ENCODE results near the gene KAT8. TPM values are rescaled to one million over a fixed set of nuclear protein-coding genes. Genes with fewer than 3 reads are reported as not detected.
"Not testable (repeated sequence)": the region's sequence is repeated elsewhere in the genome, so short reads cannot be mapped to it uniquely, and the experiment has no call there.

KAT8 gene
- total RNA-seq, 4 donors from 2014 or later, result 90.0 to 121 (median 113) TPM

DNA sequence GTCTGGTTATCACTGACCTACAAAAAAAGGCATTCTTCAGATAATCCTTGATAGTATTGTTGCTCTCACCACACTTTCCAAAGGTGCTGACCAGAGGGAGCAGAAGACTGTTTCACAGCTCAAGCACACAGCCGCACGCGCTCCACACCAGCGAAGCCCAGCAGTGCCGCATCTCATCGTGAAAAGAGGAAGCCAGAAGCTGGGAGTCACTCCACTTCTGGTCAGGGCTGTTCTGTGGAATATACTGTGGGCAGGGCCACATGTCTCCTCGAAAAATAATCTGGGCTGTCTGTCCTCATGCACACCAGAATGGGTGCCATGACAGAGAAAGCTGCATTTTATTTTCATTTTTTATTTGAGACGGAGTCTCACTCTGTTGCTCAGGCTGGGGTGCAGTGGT, 39.7 kb downstream of the KAT8 start:
- Histone ChIP-seq H3K4me1 (no peaks in the 10 kb centered on the region), H3K36me3 (no peaks in the 10 kb centered on the region), H3K9me3 (no peaks in the 10 kb centered on the region), H3K27ac (no peak overlapping the region), H3K4me3 (replicated peaks in 1 of 3) (no peak overlapping the region), H3K27me3 (no peaks in the 10 kb centered on the region)
- WGBS, 2 donors, result 37 to 39% methylated on average over 8 of the region's 8 CpGs
- TF ChIP-seq CTCF (IDR thresholded peaks at IDR 0.05) (no peak), POLR2A (IDR thresholded peaks at IDR 0.05) (no peak)
- intact Hi-C loops (cut with DNase I), result no loop called here
- DNase-seq, result no peak

DNA sequence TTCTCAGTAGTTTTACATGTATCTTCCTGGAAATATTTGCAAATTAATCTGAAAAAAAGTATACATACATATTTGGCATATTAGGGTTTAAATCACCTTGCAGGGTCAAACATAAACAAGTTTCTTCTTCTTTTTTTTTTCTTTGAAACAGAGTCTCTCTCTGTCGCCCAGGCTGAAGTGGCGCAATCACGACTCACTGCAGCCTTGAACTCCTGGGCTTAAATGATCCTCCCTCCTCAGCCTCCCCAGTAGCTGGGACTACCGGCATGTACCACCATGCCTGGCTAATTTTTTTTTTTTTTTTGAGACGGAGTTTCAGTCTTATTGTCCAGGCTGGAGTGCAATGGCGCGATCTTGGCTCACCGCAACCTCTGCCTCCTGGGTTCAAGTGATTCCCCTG, 49.9 kb downstream of the KAT8 start:
- WGBS, 2 donors, result 91 to 93% methylated on average over 8 of the region's 8 CpGs
- Histone ChIP-seq H3K36me3 (no peaks in the 10 kb centered on the region), H3K27ac (no peak overlapping the region), H3K4me1 (peaks cover 0 to 9% of the 10 kb centered on the region in 2 donors), H3K9me3 (no peaks in the 10 kb centered on the region), H3K27me3 (no peaks in the 10 kb centered on the region), H3K4me3 (replicated peaks in 1 of 3) (no peak overlapping the region)
- TF ChIP-seq POLR2A (IDR thresholded peaks at IDR 0.05) (no peak), CTCF (IDR thresholded peaks at IDR 0.05) (no peak)
- DNase-seq, result no peak
- intact Hi-C loops (cut with DNase I), result no loop called here

DNA sequence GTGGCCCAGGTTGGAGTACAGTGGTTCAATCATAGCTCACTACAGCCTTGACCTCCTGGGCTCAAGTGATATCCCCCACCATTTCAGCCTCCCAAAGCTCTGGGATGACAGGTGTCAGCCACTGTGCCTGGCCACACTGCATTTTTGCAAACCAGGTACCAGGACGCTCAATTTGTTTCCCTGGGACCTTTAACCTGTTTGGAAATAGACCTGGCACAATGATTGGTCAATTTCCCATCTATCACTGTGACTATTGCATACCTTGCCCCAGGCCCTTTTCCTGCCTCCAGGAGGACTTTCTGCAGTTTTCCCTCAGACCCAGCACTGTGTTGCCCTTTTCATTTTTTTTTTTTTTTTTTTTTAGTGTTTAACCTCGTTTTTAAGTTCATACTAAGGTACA, 51.4 kb downstream of the KAT8 start:
- Histone ChIP-seq H3K27me3 (no peaks in the 10 kb centered on the region), H3K4me1 (peaks cover 0 to 9% of the 10 kb centered on the region in 2 donors), H3K36me3 (no peaks in the 10 kb centered on the region), H3K4me3 (replicated peaks in 1 of 3) (no peak overlapping the region), H3K27ac (no peak overlapping the region), H3K9me3 (no peaks in the 10 kb centered on the region)
- DNase-seq, result no peak
- TF ChIP-seq POLR2A (IDR thresholded peaks at IDR 0.05) (no peak), CTCF (IDR thresholded peaks at IDR 0.05) (no peak)
- 79 to 80% methylated on average over 2 of the region's 2 CpGs for WGBS, 2 donors
- intact Hi-C loops (cut with DNase I), result no loop called here

GRCh38 chr16:31170048-31170447, 52.6 kb downstream of the KAT8 start:
- intact Hi-C loops (cut with DNase I), result loop anchor here (10.0 kb wide), 1 partner anchor 75 kb away; the partner anchor contains the start of gene VKORC1
- H3K4me1 ChIP-seq; H3K4me3 ChIP-seq (replicated peaks in 1 of 3); H3K36me3 ChIP-seq; DNase-seq; H3K27me3 ChIP-seq; H3K9me3 ChIP-seq: not testable (repeated sequence)
- peak overlapping the region in 1 of 3 donors; percentile 49 for H3K27ac ChIP-seq
- 0% methylated on average over 1 of the region's 2 CpGs; no CpG with 5 or more reads in 1 of the 2 donors for WGBS, 2 donors

DNA sequence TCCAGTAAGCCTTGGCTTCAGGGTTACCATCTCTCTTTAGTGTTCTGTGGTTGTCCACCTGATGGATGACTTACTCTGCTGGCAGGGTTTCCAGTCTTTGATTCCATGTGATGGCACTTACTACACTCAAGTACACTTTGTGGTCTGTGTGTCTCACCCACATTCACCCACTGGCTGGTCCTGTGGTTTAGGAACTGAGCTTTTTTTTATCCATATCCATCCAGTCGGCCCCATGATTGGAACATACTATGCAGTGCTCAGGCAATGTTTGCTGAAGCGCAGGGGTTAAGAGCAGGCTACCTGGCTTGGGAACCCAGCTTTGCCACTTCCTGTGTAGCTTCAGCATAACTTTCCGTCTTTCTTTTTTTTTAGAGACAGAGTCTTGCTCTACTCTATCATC, 59.7 kb downstream of the KAT8 start:
- WGBS, 2 donors, result 54 to 60% methylated on average over 3 of the region's 3 CpGs
- TF ChIP-seq CTCF (IDR thresholded peaks at IDR 0.05), result no peak
- TF ChIP-seq POLR2A (IDR thresholded peaks at IDR 0.05), result no peak
- Histone ChIP-seq H3K36me3 (no peaks in the 10 kb centered on the region), H3K27ac (no peak overlapping the region), H3K27me3 (no peaks in the 10 kb centered on the region), H3K4me3 (replicated peaks in 1 of 3) (no peak overlapping the region), H3K9me3 (no peaks in the 10 kb centered on the region), H3K4me1 (peaks cover 10 to 19% of the 10 kb centered on the region in 2 donors)
- intact Hi-C loops (cut with DNase I), result loop anchor here (10.0 kb wide), 1 partner anchor 82 kb away; the partner anchor contains the start of gene VKORC1
- no peak for DNase-seq
